Stimulated activated CD8-positive, alpha-beta memory T cell treated with anti-CD3 and anti-CD28 coated beads, Interleukin-7, amount 100 ng/mL, for 4 hours (primary cell): ENCODE data around the gene KIAA1210.
"Not testable (repeated sequence)": the region's sequence is repeated elsewhere in the genome, so short reads cannot be mapped to it uniquely, and the experiment has no call there.

Experiments
- DNase-seq, 2 donors: peaks; one replicate each; pipeline ENCODE4 v3.0.0-alpha.2; 2020; ENCODE audit warnings: low read depth in 2 of 2

The KIAA1210 gene

GRCh38 chrX:119036107-119037029 lies 91.2 kb downstream of the KIAA1210 start:
- no peak for DNase-seq

- no peak for DNase-seq
Observed at GRCh38 chrX:119030990-119031389, 96.6 kb downstream of the KIAA1210 start.

GRCh38 chrX:119029656-119030055 lies 98.0 kb downstream of the KIAA1210 start:
- DNase-seq = not testable (repeated sequence)

GRCh38 chrX:119028733-119029330 lies 98.8 kb downstream of the KIAA1210 start:
- DNase-seq = no peak
